Measurements from ENCODE around the gene EIF3K.

The EIF3K gene

GRCh38 chr19:38650911-38651584, 32.1 kb downstream of the EIF3K start:
- FAIRE-seq: no peak

GRCh38 chr19:38653028-38653571, 34.1 kb downstream of the EIF3K start:
- FAIRE-seq: peak; percentile 78

GRCh38 chr19:38654628-38655055, 35.7 kb downstream of the EIF3K start:
- peak; percentile 41 for FAIRE-seq

DNA sequence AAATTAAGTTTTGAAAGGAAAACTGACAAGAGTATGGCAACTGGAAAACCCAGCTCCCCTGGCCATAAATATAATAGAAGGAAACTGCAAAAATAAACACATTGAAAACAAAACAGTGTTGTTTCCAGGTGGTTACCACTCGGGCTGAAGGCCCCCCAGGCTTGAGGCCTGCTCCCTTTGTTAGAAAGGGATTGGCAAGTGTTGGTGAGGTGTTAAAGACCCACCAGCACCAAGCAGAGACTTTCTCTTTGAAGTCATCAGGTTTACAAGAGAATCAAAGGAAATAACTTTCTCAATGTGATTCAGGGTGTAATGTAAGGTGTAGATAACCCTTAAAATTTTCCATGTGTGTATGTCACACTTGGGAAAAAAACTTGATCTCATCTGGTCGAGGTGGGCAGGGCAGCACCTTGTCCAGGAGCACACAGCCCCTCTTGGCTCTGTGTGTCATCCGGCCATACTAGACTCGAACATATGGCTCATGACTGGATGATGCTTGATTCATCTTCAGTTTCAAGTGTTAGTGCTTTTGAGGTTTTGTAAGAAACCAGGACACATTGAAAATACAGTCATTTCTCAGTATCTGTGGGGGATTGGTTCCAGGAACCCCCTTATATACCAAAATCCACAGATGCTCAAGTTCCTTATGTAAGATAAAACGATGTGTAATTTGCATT, 36.3 kb downstream of the EIF3K start:
- no peak for FAIRE-seq

DNA sequence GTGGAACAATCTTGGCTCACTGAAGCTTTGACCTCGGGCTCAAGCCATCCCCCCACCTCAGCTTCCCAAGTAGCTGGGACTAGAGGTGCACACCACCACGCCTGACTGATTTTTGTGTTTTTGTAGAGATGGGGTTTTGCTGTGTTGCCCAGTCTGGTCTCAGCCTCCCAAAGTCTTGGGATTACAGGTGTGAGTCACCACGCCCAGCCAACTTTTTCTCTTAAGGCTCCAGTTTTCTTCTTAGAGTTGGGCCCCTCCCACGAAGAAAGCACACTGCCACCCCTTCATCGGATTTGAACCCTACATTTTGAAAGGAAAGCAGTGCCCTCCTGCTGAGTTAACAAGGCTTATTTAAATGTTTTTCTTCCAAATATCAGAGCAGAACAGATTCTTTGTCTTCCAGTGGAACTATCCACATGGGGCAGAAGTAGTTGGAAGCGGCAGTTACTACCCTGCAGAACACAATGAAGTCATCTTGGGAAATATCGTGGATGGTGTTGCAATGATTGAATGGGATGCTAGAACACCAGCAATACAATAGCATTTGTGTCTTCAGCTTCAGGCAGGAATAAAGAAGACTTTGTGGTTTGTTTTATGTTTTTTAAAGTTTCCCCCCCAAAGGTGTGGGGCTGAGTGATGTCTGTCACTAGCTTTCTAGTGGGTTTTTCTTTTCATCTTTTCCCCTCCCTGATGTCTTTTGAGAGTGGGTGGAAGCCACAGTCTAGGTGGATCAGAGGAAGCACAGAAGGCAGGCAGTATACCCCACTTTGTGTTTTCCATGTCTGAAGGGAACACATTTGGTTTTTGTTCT, 37.4 kb downstream of the EIF3K start:
- FAIRE-seq: peak; percentile 98

DNA sequence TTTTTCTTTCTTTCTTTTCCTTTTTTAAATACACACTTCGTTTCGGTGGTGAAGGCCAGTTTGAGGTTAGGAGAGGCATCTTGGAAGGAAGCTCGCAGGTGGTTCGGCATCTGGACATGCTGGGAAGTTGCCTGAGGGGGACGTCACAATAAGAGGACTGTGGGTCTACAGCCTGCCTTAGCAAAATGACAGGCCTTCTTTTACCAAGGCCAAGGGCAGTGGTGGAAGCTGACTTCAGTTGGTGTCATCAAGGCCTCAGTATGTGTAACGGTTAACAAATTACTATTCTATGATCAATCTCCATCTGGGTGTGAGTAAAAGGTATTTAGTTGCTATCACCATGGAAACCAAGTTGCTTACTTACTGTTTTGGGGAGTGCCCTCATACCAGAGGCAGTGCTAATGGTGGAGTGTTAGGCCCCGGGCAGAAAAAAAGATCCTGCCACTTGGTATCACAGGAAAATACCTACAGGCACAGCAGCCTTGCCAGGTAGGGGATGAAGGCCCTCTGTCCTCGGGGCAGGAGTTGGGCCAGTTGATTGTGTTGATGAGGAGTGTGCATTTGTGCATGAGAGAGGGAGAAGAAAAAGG, 38.7 kb downstream of the EIF3K start:
- peak; percentile 88 for FAIRE-seq

- FAIRE-seq: peak; percentile 99
Observed at GRCh38 chr19:38658462-38659306, 39.7 kb downstream of the EIF3K start.

DNA sequence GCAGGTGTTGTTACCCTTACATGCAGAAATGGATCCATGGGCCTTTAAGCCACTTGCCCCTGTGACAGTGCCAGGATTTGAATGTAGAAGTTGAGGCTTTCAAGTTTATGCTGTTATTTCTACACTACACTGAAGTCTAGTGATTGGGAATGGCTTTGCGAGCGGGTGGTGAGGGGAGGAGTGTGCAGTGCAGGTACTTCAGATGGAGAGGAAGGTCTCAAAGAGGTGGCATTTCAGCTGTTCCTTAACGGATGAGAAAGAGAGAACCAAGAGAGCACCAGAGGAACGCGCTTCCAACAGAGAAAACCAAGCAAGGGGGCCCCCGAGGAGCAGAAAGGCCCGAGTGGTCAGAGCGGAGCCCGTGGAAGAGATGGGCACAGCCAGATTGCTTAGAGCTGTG, 41.7 kb downstream of the EIF3K start:
- no peak for FAIRE-seq

DNA sequence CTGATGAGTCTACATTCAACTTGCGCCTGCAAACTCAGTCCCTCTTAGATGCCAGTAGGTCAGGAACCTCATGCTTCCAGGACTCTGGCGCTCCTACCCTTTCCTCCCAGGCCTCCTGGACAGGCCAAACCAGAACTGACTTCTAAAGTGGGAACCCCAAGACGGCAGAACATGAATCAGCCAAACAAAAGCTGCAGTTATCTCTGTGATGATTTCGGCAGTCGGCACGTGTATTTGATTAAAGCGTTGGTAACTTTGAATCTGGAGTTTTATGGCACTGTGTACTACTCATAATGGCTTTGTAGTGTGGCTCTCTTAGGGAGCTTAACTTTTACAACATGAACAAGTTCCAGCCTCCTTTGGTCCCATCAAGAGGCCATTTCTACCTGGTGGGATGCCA, 42.1 kb downstream of the EIF3K start:
- no peak for FAIRE-seq

DNA sequence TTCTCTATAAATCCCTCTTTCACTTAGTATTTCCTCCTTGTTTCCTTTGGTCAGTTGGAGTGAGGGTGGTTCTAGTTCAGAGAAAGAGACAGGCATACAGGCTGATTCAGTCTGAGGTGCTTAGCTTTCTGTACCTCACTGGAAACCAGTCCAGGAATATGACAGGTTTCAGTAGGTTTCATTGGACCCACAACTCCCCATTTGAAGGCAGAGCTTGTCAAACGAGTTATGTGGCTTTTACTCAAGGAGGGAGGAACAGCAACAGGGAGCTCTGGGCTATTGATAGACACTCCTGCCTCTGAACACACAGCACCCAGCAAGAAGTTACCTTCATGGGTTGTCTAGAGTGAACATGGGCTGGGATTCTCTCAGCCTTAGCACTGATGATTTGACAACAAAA, 43.0 kb downstream of the EIF3K start:
- no peak for FAIRE-seq

DNA sequence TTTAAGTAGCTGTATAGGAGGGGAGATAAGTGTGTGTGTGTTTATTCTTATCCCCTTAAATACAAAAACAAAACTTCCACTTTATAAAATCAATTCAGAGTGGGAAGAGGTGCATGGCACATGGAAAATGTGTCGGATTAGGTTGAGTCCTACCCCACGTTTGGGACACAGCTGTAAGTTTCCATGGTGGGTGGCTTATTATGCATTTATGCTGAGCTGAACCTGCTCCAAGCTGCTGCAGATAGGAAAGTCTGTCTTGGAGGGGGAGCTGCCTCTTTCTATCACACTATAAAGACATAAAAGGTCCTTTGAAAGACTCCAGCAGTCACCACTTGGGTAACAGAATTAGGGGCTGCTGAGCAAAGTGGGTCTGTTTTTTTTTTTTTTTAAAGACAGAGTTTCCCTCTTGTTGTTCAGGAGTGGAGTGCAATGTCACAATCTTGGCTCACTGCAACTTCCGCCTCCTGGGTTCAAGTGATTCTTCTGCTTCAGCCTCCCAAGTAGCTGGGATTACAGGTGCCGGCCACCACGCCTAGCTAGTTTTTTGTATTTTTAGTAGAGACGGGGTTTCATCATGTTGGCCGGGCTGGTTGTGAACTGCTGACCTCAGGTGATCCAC, 43.7 kb downstream of the EIF3K start:
- FAIRE-seq: no peak

DNA sequence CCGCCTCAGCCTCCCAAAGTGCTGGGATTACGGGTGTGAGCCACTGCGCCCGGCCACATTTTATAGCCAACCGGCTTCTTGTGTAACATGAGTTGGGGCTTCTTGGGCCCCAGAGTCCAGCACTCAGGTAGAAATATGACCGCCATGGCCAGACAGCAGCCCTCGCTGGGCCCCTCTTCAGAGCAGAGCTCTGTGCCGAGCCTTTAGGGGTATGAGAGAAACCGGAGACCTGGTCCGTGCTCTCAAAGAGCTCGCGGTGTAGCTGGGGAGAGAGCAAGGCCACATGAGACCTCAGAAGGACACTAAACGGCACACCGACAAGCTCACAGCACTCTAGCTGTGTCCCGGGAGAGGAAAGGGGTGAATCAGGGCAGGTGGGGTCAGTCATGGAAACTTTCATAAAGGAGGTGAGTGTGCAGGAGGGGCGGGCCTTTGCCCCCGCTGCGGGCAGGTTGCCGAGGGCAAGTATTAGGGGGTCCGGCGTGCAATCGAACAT, 44.2 kb downstream of the EIF3K start:
- FAIRE-seq: no peak

DNA sequence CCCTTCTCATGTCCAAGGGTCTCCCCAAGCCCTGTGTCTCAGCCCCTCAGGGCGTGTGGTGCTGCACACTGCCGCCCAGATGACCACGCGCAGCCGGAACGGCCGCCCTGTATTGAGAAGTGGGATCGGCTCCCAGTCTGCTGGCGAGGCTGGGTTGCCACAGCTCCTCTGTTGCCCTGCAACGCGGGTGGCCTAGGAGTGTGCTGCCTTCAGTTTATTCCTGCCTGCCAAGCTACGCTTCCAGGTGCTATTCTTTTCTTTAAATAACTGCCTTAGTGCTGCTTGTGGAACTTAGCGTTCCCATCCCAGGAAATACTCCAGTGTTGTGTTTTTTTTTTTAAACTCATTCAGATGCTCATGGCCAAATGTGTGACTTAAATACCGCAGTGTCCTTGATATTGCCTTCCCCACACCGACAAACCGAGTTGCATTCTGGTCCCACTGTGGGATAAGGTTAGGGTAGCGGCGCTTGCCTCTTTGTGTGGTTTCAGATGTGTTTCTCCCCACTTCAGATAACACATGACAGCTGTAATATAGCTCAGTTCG, 45.0 kb downstream of the EIF3K start:
- no peak for FAIRE-seq

DNA sequence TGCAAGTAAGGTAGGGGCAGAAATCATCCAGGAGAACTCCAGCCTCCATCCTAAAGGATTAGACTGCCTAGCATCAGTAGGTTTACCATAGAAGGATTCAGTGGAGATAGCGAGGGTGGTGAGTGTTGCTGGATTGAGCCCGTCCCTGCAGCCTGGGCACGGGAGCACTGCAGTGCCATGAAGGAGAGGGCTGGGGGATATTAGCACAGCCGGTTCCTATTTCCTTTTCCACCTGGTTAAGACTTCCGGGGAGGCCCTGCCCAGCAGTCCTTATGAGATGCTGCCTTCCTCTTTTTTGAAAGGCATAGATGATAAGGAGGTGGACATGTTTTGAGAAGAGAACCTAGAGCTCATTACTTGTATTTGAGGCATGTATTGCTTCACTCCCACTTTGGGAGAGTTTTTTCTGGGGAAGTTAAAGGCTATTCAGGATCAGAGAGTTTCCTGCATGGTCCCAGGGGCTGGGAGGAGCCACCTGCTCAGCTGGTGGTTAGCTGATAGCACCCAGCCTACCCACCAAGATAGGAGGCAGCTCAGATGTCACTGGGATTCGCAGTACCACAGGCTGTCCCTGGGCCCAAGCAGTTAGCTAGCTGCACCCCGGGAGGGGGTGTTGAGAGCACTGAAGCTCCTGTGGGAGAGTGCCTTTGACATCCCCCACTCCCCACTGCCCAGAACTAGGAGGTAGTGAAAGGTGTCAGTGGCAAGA, 45.7 kb downstream of the EIF3K start:
- FAIRE-seq: no peak

GRCh38 chr19:38665219-38665931, 46.4 kb downstream of the EIF3K start:
- FAIRE-seq: no peak

DNA sequence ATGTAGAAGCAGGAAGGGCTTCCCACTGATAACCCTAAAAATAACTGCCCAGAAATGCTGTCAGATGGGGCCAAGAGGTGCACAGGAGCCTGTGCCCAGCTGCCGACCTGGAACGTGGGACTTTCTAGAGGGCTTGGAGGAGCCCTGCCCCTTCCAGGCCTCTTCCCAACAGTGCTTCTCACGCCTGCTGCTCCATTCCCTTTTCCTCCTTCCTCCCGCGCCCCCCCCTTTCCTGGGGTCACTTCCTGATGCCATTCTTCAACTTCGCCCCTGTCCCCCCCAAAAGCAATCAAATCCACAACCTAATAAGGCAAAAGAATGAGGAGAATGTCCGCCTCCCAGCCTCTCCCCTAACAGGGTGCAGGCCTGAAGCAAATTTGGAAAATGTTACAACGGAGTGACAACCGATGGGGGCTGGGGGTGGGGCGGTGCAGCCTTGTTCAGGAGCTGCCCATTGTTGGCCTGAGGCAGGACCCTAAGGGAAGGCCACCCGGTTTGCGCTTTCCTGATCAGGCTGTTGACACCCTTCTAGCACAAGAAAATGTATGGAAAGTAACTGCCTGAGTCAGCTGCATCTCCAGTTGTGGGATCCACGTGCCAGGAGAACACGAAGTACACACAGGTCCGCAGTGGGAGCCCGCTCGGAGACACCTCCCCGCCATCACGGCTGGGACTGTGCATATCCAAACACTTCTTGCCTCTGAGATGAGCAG, 47.1 kb downstream of the EIF3K start:
- FAIRE-seq: no peak

GRCh38 chr19:38666663-38667511, 47.9 kb downstream of the EIF3K start:
- FAIRE-seq: no peak

DNA sequence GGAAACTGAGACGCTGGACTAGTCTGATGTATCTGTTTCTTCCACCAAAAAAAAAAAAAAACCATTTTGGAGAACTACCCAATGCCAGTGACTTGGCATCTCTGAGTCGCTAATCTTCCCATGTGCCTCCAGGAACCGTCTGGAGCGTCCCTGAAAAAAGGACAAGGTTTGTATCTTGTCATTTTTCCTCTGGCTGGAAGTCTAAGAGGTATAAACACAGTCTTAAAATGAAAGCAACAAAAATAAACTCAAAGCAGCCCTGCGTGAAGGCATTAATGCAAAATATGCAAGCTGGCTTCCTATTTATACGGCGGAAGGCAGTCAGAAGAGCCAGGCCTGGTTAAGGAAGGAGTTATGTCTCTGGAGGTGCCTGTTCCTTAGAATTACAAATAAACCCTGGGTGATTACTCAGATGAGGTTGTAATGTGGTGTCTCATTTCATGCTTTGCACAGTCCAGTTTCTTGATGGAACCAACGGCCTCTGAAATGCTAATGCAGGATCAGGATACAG, 48.7 kb downstream of the EIF3K start:
- FAIRE-seq: no peak
